ENCODE measurements around the gene TUBAL3. TPM values are rescaled to one million over a fixed set of nuclear protein-coding genes. Genes with fewer than 3 reads are reported as not detected.
"Not testable (repeated sequence)": the region's sequence is repeated elsewhere in the genome, so short reads cannot be mapped to it uniquely, and the experiment has no call there.

TUBAL3 gene
- polyA plus RNA-seq, 3 donors from 2014 or later, result not detected

GRCh38 chr10:5385224-5385623 lies 19.4 kb downstream of the TUBAL3 start:
- H3K27ac Mint-ChIP-seq, result no peak overlapping the region
- peaks cover 2 to 5% (median 2%) of the 10 kb centered on the region in 3 donors for H3K27me3 Mint-ChIP-seq (ENCODE audit: low read depth in 3 of 3)
- peaks cover 6 to 21% (median 12%) of the 10 kb centered on the region in 6 donors for H3K9me3 Mint-ChIP-seq
- no peak overlapping the region for H3K4me3 Mint-ChIP-seq
- DNase-seq, result no peak
- peaks cover 0 to 2% of the 10 kb centered on the region in 2 donors for H3K4me1 Mint-ChIP-seq
- H3K36me3 Mint-ChIP-seq, result peaks cover 0 to 10% (median 0%) of the 10 kb centered on the region in 3 donors

GRCh38 chr10:5381187-5381586 lies 23.4 kb downstream of the TUBAL3 start:
- peaks cover 2 to 3% (median 2%) of the 10 kb centered on the region in 3 donors for H3K27me3 Mint-ChIP-seq (ENCODE audit: low read depth in 3 of 3)
- H3K9me3 Mint-ChIP-seq, result no peaks in the 10 kb centered on the region
- no peak for DNase-seq
- peaks cover 8 to 13% of the 10 kb centered on the region in 2 donors for H3K4me1 Mint-ChIP-seq
- H3K27ac Mint-ChIP-seq, result no peak overlapping the region
- H3K4me3 Mint-ChIP-seq, result no peak overlapping the region
- H3K36me3 Mint-ChIP-seq, result peaks cover 0 to 4% (median 0%) of the 10 kb centered on the region in 3 donors

- not testable (repeated sequence) for H3K4me3 Mint-ChIP-seq; H3K27me3 Mint-ChIP-seq (ENCODE audit: low read depth in 3 of 3); H3K27ac Mint-ChIP-seq; DNase-seq; H3K36me3 Mint-ChIP-seq; H3K9me3 Mint-ChIP-seq
- H3K4me1 Mint-ChIP-seq, result peaks cover 8 to 15% of the 10 kb centered on the region in 2 donors
Observed at GRCh38 chr10:5380395-5380794, 24.2 kb downstream of the TUBAL3 start.

GRCh38 chr10:5379202-5379601 lies 25.4 kb downstream of the TUBAL3 start:
- DNase-seq; H3K27me3 Mint-ChIP-seq (ENCODE audit: low read depth in 3 of 3); H3K36me3 Mint-ChIP-seq; H3K27ac Mint-ChIP-seq; H3K9me3 Mint-ChIP-seq; H3K4me3 Mint-ChIP-seq: not testable (repeated sequence)
- H3K4me1 Mint-ChIP-seq, result peaks cover 8 to 15% of the 10 kb centered on the region in 2 donors

- DNase-seq, result no peak
- Mint-ChIP-seq H3K27ac (peak overlapping the region in 4 of 6 donors; percentile 56 to 77 (median 70)), H3K4me3 (peak overlapping the region in 1 of 5 donors; percentile 42), H3K9me3 (no peaks in the 10 kb centered on the region), H3K36me3 (peaks cover 0 to 4% (median 0%) of the 10 kb centered on the region in 3 donors), H3K27me3 (ENCODE audit: low read depth in 3 of 3) (no peaks in the 10 kb centered on the region), H3K4me1 (peaks cover 8 to 13% of the 10 kb centered on the region in 2 donors)
Observed at GRCh38 chr10:5376450-5376849, 28.2 kb downstream of the TUBAL3 start.

GRCh38 chr10:5373891-5374611 lies 30.6 kb downstream of the TUBAL3 start:
- no peak overlapping the region for H3K4me3 Mint-ChIP-seq
- no peak for DNase-seq
- H3K9me3 Mint-ChIP-seq, result peaks cover 0 to 1% (median 0%) of the 10 kb centered on the region in 6 donors
- H3K27ac Mint-ChIP-seq, result peak overlapping the region in 1 of 6 donors; percentile 57
- peaks cover 0 to under 1% (median 0%) of the 10 kb centered on the region in 3 donors for H3K36me3 Mint-ChIP-seq
- peaks cover 8 to 10% of the 10 kb centered on the region in 2 donors for H3K4me1 Mint-ChIP-seq
- no peaks in the 10 kb centered on the region for H3K27me3 Mint-ChIP-seq (ENCODE audit: low read depth in 3 of 3)

- Mint-ChIP-seq H3K9me3 (peaks cover 0 to 1% (median 0%) of the 10 kb centered on the region in 6 donors), H3K36me3 (no peaks in the 10 kb centered on the region), H3K4me3 (no peak overlapping the region), H3K27ac (no peak overlapping the region), H3K4me1 (peaks cover 8 to 10% of the 10 kb centered on the region in 2 donors), H3K27me3 (ENCODE audit: low read depth in 3 of 3) (no peaks in the 10 kb centered on the region)
- DNase-seq, result no peak
Observed at GRCh38 chr10:5373307-5373706, 31.3 kb downstream of the TUBAL3 start.

- Mint-ChIP-seq H3K4me3 (no peak overlapping the region), H3K36me3 (no peaks in the 10 kb centered on the region), H3K27ac (peak overlapping the region in 5 of 6 donors; percentile 15 to 87 (median 45)), H3K9me3 (peaks cover 0 to 1% (median 0%) of the 10 kb centered on the region in 6 donors), H3K27me3 (ENCODE audit: low read depth in 3 of 3) (peaks cover 0 to 3% (median 0%) of the 10 kb centered on the region in 3 donors), H3K4me1 (peaks cover under 1 to 4% of the 10 kb centered on the region in 2 donors)
- DNase-seq, result no peak
Observed at GRCh38 chr10:5370493-5371352, 33.9 kb downstream of the TUBAL3 start.

- H3K4me3 Mint-ChIP-seq, result no peak overlapping the region
- peaks cover 0 to 3% (median 2%) of the 10 kb centered on the region in 3 donors for H3K27me3 Mint-ChIP-seq (ENCODE audit: low read depth in 3 of 3)
- H3K36me3 Mint-ChIP-seq, result no peaks in the 10 kb centered on the region
- no peak for DNase-seq
- H3K27ac Mint-ChIP-seq, result peak overlapping the region in 2 of 6 donors; percentile 17 to 88
- peaks cover 0 to 4% of the 10 kb centered on the region in 2 donors for H3K4me1 Mint-ChIP-seq
- peaks cover 0 to 1% (median 0%) of the 10 kb centered on the region in 6 donors for H3K9me3 Mint-ChIP-seq
Observed at GRCh38 chr10:5369362-5370158, 35.1 kb downstream of the TUBAL3 start.

GRCh38 chr10:5365928-5366327 lies 38.7 kb downstream of the TUBAL3 start:
- no peaks in the 10 kb centered on the region for H3K36me3 Mint-ChIP-seq
- no peak for DNase-seq
- H3K27ac Mint-ChIP-seq, result peak overlapping the region in 2 of 6 donors; percentile 35 to 54
- H3K27me3 Mint-ChIP-seq (ENCODE audit: low read depth in 3 of 3), result peaks cover 2 to 3% (median 3%) of the 10 kb centered on the region in 3 donors
- H3K9me3 Mint-ChIP-seq, result peaks cover 0 to 1% (median 0%) of the 10 kb centered on the region in 6 donors
- H3K4me3 Mint-ChIP-seq, result no peak overlapping the region
- peaks cover 6 to 16% of the 10 kb centered on the region in 2 donors for H3K4me1 Mint-ChIP-seq

GRCh38 chr10:5364890-5365338 lies 39.7 kb downstream of the TUBAL3 start, which contains the start of gene UCN3:
Gene UCN3, plus strand, starts transcription at chr10:5364966. Its CDS starts 8,755 bp downstream, at chr10:5373721.
- peak within 1 kb of the TSS in 2 of 6 donors; percentile 35 to 38 for H3K27ac Mint-ChIP-seq
- no peak within 1 kb of the TSS for H3K4me3 Mint-ChIP-seq
- DNase-seq, result no peak
- no peaks in the 10 kb centered on the region for H3K36me3 Mint-ChIP-seq
- H3K4me1 Mint-ChIP-seq, result peaks cover 6 to 16% of the 10 kb centered on the region in 2 donors
- H3K9me3 Mint-ChIP-seq, result peaks cover 0 to 1% (median 0%) of the 10 kb centered on the region in 6 donors
- H3K27me3 Mint-ChIP-seq (ENCODE audit: low read depth in 3 of 3), result peaks cover 3% of the 10 kb centered on the region in 3 donors

- Mint-ChIP-seq H3K9me3 (no peaks in the 10 kb centered on the region), H3K36me3 (no peaks in the 10 kb centered on the region), H3K27me3 (ENCODE audit: low read depth in 3 of 3) (peaks cover 3% of the 10 kb centered on the region in 3 donors), H3K4me1 (peaks cover 6 to 16% of the 10 kb centered on the region in 2 donors), H3K27ac (peak overlapping the region in 1 of 6 donors; percentile 11), H3K4me3 (no peak overlapping the region)
- DNase-seq, result no peak
Observed at GRCh38 chr10:5364374-5364773, 40.3 kb downstream of the TUBAL3 start.

GRCh38 chr10:5362873-5363272 lies 41.8 kb downstream of the TUBAL3 start:
- no peak overlapping the region for H3K4me3 Mint-ChIP-seq
- peaks cover 6 to 16% of the 10 kb centered on the region in 2 donors for H3K4me1 Mint-ChIP-seq
- H3K9me3 Mint-ChIP-seq, result no peaks in the 10 kb centered on the region
- DNase-seq, result no peak
- no peak overlapping the region for H3K27ac Mint-ChIP-seq
- H3K27me3 Mint-ChIP-seq (ENCODE audit: low read depth in 3 of 3), result peaks cover 3% of the 10 kb centered on the region in 3 donors
- H3K36me3 Mint-ChIP-seq, result no peaks in the 10 kb centered on the region
